Esophagus (tissue), 2 donors: ENCODE measurements around the gene SEMA3F. TPM values are rescaled to one million over a fixed set of nuclear protein-coding genes. Genes with fewer than 3 reads are reported as not detected.
"Not testable (repeated sequence)": the region's sequence is repeated elsewhere in the genome, so short reads cannot be mapped to it uniquely, and the experiment has no call there.

Experiments
- H3K27ac ChIP-seq, 2 donors: one replicate each; pipeline ENCODE4 v1.5.1; 2013; ENCODE audit warnings: low read depth in 2 of 2, mild to moderate bottlenecking in 2 of 2, inconsistent platforms in 1 of 2, low read length in 1 of 2, moderate library complexity in 1 of 2
- H3K27me3 ChIP-seq, 2 donors: one replicate each; pipeline ENCODE4 v1.6.1; 2013; ENCODE audit warnings: low read length in 2 of 2, control low read depth in 1 of 2, mild to moderate bottlenecking in 1 of 2; ENCODE audit not compliant: insufficient read depth in 2 of 2, control insufficient read depth in 1 of 2
- H3K36me3 ChIP-seq, 2 donors: one replicate each; pipeline ENCODE4 v1.6.1; 2013; ENCODE audit warnings: low read length in 1 of 2; ENCODE audit not compliant: control insufficient read depth in 2 of 2, insufficient read depth in 2 of 2
- H3K4me1 ChIP-seq, 2 donors: one replicate each; pipeline ENCODE4 v1.6.1; 2013; ENCODE audit warnings: low read length in 1 of 2; ENCODE audit not compliant: control insufficient read depth in 2 of 2, insufficient read depth in 2 of 2
- H3K4me3 ChIP-seq, 2 donors: one replicate each; pipeline ENCODE4 v1.5.1; 2013; ENCODE audit warnings: low read length in 2 of 2, mild to moderate bottlenecking in 2 of 2, low read depth in 1 of 2, moderate library complexity in 1 of 2
- H3K9me3 ChIP-seq, 2 donors: one replicate each; pipeline ENCODE4 v1.6.1; 2013; ENCODE audit warnings: mild to moderate bottlenecking in 2 of 2, low read depth in 1 of 2, low read length in 1 of 2, moderate library complexity in 1 of 2; ENCODE audit not compliant: control insufficient read depth in 2 of 2, insufficient read depth in 1 of 2
- WGBS, 2 donors: extraction: QIAGEN DNeasy Blood & Tissue Kit; methylation state at CpG; one replicate each; pipeline ENCODE4 v1.1.7; 2013; 5-methylcytosine and 5-hydroxymethylcytosine counted together
- polyA plus RNA-seq, 2 donors: library from polyadenylated mRNA; stranded (reverse); fragments of 200-250 nt; gene quantifications; one replicate each; pipeline ENCODE4 v1.2.3, GENCODE V29; 2013
- donor health status: healthy with polysubstance abuse.
- donor health status: Bipolar disorder and iron deficiency.

SEMA3F gene
- polyA plus RNA-seq, 2 donors: 55.4 to 79.6 TPM

DNA sequence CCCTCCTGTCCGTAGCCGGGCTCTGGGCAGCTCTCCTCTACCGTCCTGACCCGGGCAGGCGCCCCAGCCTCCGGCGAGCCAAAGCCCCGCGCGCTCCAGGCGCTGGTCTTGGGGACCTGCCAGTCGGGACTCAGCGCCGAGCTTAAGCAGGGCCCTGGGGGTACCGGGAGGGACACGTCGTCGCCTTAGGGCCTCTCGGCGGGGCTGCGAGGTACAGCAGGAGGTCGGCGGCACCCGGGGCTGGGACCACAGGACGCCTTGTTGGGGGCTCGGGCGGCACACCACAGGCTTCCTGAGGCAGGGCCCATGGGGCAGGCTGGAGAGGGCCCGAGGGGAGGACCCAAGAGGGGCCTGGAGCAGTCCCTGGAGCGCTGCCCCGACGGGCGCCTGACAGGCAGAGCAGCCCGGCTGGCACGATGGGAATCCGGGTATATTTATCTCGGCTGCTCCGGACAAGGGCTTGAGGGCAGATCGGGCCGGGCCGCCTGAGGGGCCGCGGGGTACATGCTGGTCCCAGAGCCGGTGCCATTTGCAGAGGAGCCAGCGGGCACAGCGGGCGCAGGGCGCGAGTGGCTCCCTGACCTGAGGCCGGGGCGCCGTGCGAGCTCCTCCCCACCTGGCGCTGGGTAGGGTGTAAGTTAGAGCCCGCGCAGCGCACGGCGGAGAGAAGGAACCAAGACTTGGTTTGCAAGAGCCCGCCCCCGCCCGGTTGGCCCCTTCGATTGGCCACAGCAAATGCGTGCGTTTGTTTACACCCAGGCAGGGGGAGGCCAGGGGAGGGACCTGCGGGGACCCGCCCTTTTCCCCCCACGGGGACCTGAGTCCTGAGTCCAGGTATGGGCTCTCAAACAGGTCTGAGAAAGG, 50.5 kb downstream of the SEMA3F start:
- H3K27ac ChIP-seq: no peak overlapping the region
- peaks cover 8 to 9% of the 10 kb centered on the region in 2 donors for H3K4me1 ChIP-seq
- WGBS, 2 donors: 5 to 7% methylated on average over 67 of the region's 67 CpGs
- peak overlapping the region; percentile 21 to 30 for H3K4me3 ChIP-seq
- H3K27me3 ChIP-seq: peaks cover 0 to 28% of the 10 kb centered on the region in 2 donors
- H3K36me3 ChIP-seq: no peaks in the 10 kb centered on the region
- H3K9me3 ChIP-seq: no peaks in the 10 kb centered on the region

DNA sequence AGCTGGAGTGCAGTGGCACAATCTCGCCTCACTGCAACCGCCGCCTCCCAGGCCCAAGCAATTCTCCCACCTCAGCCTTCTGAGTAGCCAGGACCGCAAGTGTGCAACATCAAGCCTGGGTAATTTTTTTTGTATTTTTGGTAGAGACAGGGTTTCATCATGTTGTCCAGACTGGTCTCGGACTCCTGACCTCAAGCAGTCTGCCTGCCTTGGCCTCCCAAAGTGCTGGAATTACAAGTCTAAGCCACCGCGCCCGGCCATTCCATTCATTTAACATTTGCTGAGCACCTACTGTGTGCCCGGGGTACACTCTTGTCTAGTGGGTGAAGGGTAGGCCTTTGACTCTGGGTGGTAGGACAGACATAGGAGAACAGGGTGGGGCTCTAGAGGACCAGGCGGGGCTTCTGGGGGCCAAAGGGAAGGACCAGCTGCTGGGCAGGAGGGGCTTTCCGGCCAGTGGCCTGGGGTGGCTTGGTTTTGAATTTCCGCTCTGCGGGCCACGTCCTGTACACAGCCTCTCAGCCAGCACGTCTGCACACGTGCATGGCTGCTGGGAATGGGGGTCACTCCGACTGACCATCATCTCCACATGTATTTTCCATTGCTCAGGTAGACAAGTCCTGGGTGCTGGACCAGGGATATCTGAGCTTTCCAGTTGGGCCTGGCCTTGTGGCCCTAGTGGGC, 52.4 kb downstream of the SEMA3F start:
- WGBS, 2 donors: 93 to 94% methylated on average over 16 to 17 of the region's 17 CpGs
- no peak overlapping the region for H3K4me3 ChIP-seq
- H3K9me3 ChIP-seq: no peaks in the 10 kb centered on the region
- H3K36me3 ChIP-seq: no peaks in the 10 kb centered on the region
- H3K27me3 ChIP-seq: peaks cover 0 to 28% of the 10 kb centered on the region in 2 donors
- H3K4me1 ChIP-seq: peaks cover 8 to 9% of the 10 kb centered on the region in 2 donors
- H3K27ac ChIP-seq: no peak overlapping the region

DNA sequence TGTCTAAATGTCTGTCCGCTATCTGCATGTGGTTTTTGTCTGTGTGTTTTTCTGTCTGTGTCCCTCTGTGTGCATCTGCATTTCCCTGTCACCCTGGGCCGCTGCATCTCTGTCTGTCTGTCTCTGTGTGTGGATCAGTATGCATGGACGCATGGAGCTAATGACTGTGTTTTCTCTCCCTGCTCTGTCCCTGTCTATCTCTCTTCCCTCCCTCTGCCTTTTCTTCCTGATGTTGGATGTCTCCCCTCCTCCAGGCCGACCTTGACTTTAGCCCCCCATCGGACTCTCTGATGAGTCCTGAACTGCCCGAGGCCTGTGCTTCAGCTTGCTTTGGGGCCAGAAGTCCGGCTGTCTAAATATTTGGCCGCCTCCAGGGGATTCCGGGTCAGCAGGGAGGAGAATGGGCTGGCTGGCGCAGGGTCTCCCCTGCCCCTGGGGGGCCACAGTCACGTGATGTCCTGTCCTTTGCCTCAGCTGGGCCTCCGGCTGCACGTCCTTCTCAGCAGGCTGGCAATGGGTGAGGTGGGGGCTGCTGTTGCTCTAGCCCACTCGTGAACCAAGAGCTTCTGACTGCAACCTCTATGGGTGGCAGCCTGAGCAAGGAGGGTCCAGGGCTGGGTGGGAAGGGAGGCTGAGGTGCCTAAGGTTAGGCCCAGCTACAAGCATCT, 53.7 kb downstream of the SEMA3F start:
- 69 to 72% methylated on average over 14 of the region's 14 CpGs for WGBS, 2 donors
- Histone ChIP-seq H3K4me3 (no peak overlapping the region), H3K27me3 (peaks cover 0 to 18% of the 10 kb centered on the region in 2 donors), H3K4me1 (peaks cover 8 to 9% of the 10 kb centered on the region in 2 donors), H3K36me3 (no peaks in the 10 kb centered on the region), H3K27ac (no peak overlapping the region), H3K9me3 (no peaks in the 10 kb centered on the region)

DNA sequence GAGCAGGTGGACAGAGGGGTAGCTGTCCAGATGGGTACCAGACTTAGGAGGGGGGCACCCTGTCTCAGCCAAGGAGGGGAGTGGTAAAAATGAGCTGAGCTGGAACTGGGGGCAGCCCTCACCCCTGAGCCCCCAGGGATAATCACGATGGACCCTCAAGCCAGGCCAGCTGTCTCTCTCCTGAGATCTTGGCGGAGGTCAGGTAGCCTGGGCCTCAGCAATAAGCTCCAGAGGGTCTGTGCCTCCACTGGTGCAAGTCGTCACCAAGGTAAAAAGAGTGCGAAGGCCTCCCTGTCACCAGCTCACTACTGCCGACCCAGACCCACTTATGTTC, 55.0 kb downstream of the SEMA3F start:
- peaks cover 0 to 9% of the 10 kb centered on the region in 2 donors for H3K27me3 ChIP-seq
- no peak overlapping the region for H3K27ac ChIP-seq
- H3K4me1 ChIP-seq: peaks cover 5 to 9% of the 10 kb centered on the region in 2 donors
- H3K36me3 ChIP-seq: no peaks in the 10 kb centered on the region
- no peaks in the 10 kb centered on the region for H3K9me3 ChIP-seq
- WGBS, 2 donors: 73 to 87% methylated on average over 5 of the region's 5 CpGs
- no peak overlapping the region for H3K4me3 ChIP-seq

DNA sequence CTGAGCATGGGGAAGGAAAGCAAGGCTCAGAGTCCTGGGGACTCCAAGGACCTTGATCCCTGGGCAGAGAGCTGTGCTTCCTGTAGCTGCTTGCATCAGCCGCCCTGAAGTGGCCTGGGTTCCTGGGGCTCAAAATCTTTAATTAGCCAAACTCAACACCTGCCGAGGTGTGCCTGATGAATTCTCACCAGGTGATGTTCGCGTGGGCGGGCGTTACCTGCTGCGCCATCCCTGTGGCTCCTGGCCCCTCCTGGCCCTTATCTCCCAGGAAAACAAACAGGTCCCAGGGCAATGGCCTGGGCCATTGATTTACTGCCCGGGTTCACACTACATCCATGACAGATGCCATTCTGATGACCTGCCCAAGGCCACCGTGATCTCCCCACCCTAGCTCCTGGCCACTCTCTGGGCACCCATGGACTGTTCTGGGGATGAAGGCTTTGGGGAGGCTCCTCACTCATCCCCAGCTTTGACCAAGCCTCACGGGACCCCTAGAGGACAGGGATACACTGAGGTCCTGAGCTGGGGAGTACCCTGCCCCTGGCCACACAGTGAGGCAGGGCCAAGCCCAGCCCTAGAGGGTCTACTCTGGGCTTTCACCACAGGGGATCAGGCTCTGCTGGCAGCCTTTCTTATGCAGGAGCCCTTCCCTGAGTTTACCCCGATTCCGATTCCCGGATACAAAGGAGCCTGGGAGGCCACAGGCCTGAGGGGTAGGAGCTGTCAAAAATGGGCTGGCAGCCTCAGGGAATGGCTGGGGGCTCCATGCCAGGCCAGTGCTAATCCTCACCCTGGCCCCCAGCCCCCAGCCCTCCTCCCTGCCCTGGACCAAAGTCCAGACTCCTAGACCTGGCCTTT, 55.6 kb downstream of the SEMA3F start:
- WGBS, 2 donors: 56 to 82% methylated on average over 13 of the region's 13 CpGs

DNA sequence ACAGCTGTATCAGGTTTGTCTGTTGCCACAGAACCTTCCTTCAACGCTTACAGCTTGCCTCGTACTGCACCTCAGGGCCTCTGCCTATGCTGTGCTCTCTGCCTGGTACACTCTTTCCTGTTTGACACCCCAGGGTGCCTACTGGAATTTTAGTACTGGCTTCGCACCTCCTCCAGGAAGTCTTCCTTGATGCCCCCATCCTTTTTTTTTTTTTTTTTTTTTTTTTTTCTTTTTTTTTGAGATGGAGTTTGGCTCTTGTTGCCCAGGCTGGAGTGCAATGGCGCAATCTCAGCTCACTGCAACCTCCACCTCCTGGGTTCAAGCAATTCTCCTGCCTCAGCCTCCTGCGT, 56.2 kb downstream of the SEMA3F start:
- H3K36me3 ChIP-seq, H3K9me3 ChIP-seq, H3K4me3 ChIP-seq, H3K27me3 ChIP-seq, H3K4me1 ChIP-seq, H3K27ac ChIP-seq: not testable (repeated sequence)
- WGBS, 2 donors: 86 to 94% methylated on average over 5 of the region's 5 CpGs

More for the DNA sequence above, 55.6 kb downstream of the SEMA3F start:
- Histone ChIP-seq H3K4me1 (peaks cover 0 to 3% of the 10 kb centered on the region in 2 donors), H3K9me3 (no peaks in the 10 kb centered on the region), H3K4me3 (no peak overlapping the region), H3K27me3 (peaks cover 0 to 4% of the 10 kb centered on the region in 2 donors), H3K36me3 (no peaks in the 10 kb centered on the region), H3K27ac (no peak overlapping the region)

DNA sequence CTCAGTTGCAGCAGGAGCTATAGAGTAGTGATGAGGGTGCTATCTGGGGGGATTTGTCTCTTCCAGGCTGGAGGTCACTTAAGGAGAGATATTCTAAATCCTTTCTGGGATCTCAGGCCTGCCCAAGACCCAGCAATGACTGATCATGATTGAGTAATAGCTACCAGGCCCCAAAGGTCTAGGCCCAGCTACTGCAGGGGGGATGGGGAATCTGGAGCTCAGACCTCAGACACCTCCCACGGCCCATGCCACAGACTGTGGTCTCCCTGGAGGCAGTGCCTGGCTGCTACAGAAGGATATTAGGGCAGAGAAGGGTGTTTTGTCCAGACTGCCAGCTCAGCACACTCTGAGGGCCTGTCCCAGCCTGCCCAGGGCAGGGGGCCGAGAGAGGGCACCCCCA, 56.8 kb downstream of the SEMA3F start:
- Histone ChIP-seq H3K27ac (no peak overlapping the region), H3K36me3 (no peaks in the 10 kb centered on the region), H3K9me3 (no peaks in the 10 kb centered on the region), H3K4me3 (no peak overlapping the region), H3K4me1 (no peaks in the 10 kb centered on the region), H3K27me3 (no peaks in the 10 kb centered on the region)
- 65 to 70% methylated on average over 2 of the region's 2 CpGs for WGBS, 2 donors

DNA sequence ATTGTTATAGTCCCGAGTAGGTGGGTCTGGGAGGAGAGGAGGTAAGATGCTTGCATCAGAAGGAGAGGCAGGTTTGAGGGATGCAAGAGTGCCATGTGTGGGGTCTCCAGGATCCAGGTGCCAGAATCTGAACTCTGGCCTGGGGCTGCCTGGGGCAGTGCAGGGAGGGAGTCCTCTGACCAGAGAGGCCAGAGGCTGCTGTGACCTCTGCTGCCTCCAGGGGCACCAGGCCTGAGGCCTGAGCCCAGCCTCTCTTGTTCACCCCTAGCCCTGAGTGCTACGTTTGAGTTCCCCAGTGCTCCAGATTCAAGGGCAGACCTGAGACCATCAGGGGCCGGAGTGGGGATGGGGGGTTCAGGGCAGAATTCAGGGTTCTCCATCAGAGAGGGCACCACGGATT, 57.4 kb downstream of the SEMA3F start:
- peaks cover 0 to 6% of the 10 kb centered on the region in 2 donors for H3K4me1 ChIP-seq
- no peaks in the 10 kb centered on the region for H3K27me3 ChIP-seq
- no peak overlapping the region for H3K4me3 ChIP-seq
- no peaks in the 10 kb centered on the region for H3K36me3 ChIP-seq
- no peaks in the 10 kb centered on the region for H3K9me3 ChIP-seq
- whole genome bisulfite sequencing, 2 donors: 88 to 89% methylated on average over 4 of the region's 4 CpGs
- no peak overlapping the region for H3K27ac ChIP-seq

DNA sequence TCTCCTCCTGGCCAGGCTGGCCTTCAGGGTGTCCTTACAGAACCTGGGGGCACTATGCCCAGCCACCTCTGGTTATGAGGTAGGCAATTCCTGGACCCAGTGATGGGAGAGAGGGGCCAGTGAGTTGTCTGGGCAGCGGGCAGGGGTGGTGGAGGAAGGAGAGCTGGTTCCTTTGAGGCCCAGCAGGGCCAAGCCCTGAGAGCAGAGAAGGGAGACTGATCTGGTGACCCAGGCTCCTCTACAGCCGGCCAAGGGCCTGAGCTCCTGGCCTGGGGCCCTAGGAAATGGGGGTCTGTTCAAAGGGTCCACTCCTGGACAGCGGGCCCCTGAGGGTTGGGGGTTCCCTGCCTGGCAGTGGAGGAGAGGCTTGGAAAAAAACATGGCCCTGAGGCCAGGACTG, 57.8 kb downstream of the SEMA3F start:
- 82 to 85% methylated on average over 3 of the region's 3 CpGs for WGBS, 2 donors
- no peaks in the 10 kb centered on the region for H3K9me3 ChIP-seq
- H3K27ac ChIP-seq: no peak overlapping the region
- peaks cover 0 to 9% of the 10 kb centered on the region in 2 donors for H3K4me1 ChIP-seq
- H3K4me3 ChIP-seq: no peak overlapping the region
- no peaks in the 10 kb centered on the region for H3K36me3 ChIP-seq
- no peaks in the 10 kb centered on the region for H3K27me3 ChIP-seq
